Measurements from ENCODE around the gene CLNK. TPM values are rescaled to one million over a fixed set of nuclear protein-coding genes. Genes with fewer than 3 reads are reported as not detected.

CLNK gene
- total and polyA plus RNA-seq, 2 of the 8 experiments (the other 6 are each of a cell fraction or from before 2014, with no cell fraction given): not detected

DNA sequence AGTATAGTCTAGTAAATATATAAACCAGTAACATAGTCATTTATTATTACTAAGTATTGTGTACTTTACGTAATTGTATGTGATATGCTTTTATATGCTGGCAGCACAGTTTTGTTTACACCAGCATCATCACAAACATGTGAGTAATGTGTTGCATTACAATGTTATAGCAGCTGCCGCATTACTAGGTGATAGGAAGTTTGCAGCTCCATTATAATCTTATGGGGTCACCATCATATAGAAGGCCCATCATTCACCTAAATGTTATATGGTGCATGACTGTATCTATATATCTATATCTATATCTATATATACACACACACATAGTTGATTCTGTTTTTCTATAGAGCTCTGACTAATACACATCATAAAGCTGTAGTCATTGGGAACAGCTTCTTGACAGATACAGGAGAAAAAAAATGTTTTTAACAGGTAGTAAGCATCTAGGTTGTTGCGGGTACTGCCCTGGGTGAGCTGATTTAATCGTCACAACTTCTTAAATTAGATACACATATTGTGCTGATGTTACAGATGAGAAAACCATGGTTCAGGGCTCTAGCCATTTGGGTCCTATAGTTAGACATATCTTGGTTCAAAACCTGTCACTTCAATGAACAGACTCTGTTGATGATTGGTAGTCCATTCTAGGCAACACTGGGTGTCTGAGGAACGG lies 77.9 kb downstream of the CLNK start:
- Histone ChIP-seq H3K4me2 (ENCODE audit: insufficient read depth in 1 of 2, low read depth in 2 of 2, low read length in 2 of 2) (no peak overlapping the region), H3K23ac (ENCODE audit: insufficient read length) (no peak overlapping the region), H3K9me3 (ENCODE audit: insufficient read depth in 2 of 2, low read depth in 1 of 2, low read length in 1 of 2) (no peaks in the 10 kb centered on the region), H2AFZ (ENCODE audit: low read length) (no peak overlapping the region), H2AK5ac (ENCODE audit: low read depth, low read length) (no peak overlapping the region), H3K18ac (ENCODE audit: extremely low read depth, low read length) (no peak overlapping the region), H3K56ac (replicated peaks; ENCODE audit: insufficient read length, low read depth, low read length) (no peak overlapping the region), H4K20me1 (replicated peaks in 1 of 2; ENCODE audit: control insufficient read depth in 1 of 2, insufficient read depth in 2 of 2, low read length in 2 of 2) (no peaks in the 10 kb centered on the region), H3K9ac (replicated peaks in 1 of 4; ENCODE audit: extremely low read depth in 1 of 4, low read depth in 3 of 4, low read length in 3 of 4) (no peak overlapping the region), H3K4ac (replicated peaks; ENCODE audit: insufficient read length, low read depth, low read length) (no peak overlapping the region), H3K14ac (ENCODE audit: insufficient read length) (no peak overlapping the region), H3K23me2 (ENCODE audit: low read depth, low read length) (no peaks in the 10 kb centered on the region), H3K27me3 (replicated peaks in 1 of 4; ENCODE audit: control insufficient read depth in 3 of 4, extremely low read depth in 1 of 4, insufficient read depth in 3 of 4, low read length in 3 of 4) (no peaks in the 10 kb centered on the region), H3K79me2 (ENCODE audit: control insufficient read depth in 1 of 2, insufficient read depth in 2 of 2, low read length in 2 of 2) (no peaks in the 10 kb centered on the region), H3K36me3 (ENCODE audit: control insufficient read depth in 2 of 4, insufficient read depth in 4 of 4, low read length in 3 of 4) (no peaks in the 10 kb centered on the region), H4K8ac (ENCODE audit: extremely low read depth, insufficient read depth, low read length) (no peak overlapping the region), H2BK15ac (ENCODE audit: low read length) (no peak overlapping the region), H2BK5ac (ENCODE audit: low read depth, low read length) (no peak overlapping the region), H4K91ac (replicated peaks; ENCODE audit: insufficient read length, low read length) (no peak overlapping the region), H4K5ac (ENCODE audit: insufficient read length, low read depth, low read length) (no peak overlapping the region), H2BK12ac (ENCODE audit: low read depth, low read length) (no peak overlapping the region), H3K27ac (ENCODE audit: low read depth, low read length) (no peak overlapping the region), H2BK20ac (ENCODE audit: low read length) (no peak overlapping the region), H2BK120ac (replicated peaks; ENCODE audit: low read depth, low read length) (no peak overlapping the region), H3K79me1 (ENCODE audit: low read depth, low read length) (no peaks in the 10 kb centered on the region), H3K4me3 (ENCODE audit: extremely low read depth in 1 of 4, insufficient read depth in 2 of 4, low read depth in 3 of 4, low read length in 4 of 4) (no peak overlapping the region), H3K4me1 (replicated peaks in 1 of 4; ENCODE audit: control insufficient read depth in 3 of 4, insufficient read depth in 4 of 4, low read length in 3 of 4) (no peaks in the 10 kb centered on the region)
- WGBS, 2 experiments (ENCODE audit: extremely low coverage in 1 of 2, insufficient coverage in 1 of 2, insufficient read length in 1 of 2, insufficient replicate concordance in 2 of 2, low coverage in 1 of 2, low lambda C conversion rate in 2 of 2, missing lambda C conversion rate in 1 of 2): 73% methylated on average over 5 of the region's 5 CpGs; no CpG with 5 or more reads in 1 of the 2 experiments
- no peak for DNase-seq (ENCODE audit: low read depth in 1 of 2, low spot score in 2 of 2)
- CTCF ChIA-PET (ENCODE audit: partially characterized antibody): interaction anchor here (0.6 to 1.7 kb wide), 4 partner anchors 12 to 449 kb away, joined by 3 to 6 read pairs (median 4); no protein-coding TSS in a partner anchor
- POLR2A ChIA-PET (ENCODE audit: partially characterized antibody): no interaction called here
- no peak for FAIRE-seq
- no peak for TF ChIP-seq RFX5 (IDR thresholded peaks at IDR 0.05; ENCODE audit: borderline replicate concordance, low read depth, low read length)
- no peak for TF ChIP-seq GABPA (IDR thresholded peaks at IDR 0.05; ENCODE audit: borderline replicate concordance, insufficient read depth, low read length)
- TF ChIP-seq JUND (IDR thresholded peaks at IDR 0.05; ENCODE audit: low read length): no peak
- no peak for TF ChIP-seq NANOG (IDR thresholded peaks at IDR 0.05; ENCODE audit: insufficient read depth, low read depth, low read length, poor library complexity, severe bottlenecking)
- TF ChIP-seq YY1 (IDR thresholded peaks at IDR 0.05; ENCODE audit: low read depth, low read length): no peak
- TF ChIP-seq TAF1 (IDR thresholded peaks at IDR 0.05; ENCODE audit: low read depth, low read length): no peak
- TF ChIP-seq FOSL1 (IDR thresholded peaks at IDR 0.05; ENCODE audit: insufficient read depth, low read depth, low read length): no peak
- no peak for TF ChIP-seq POLR2A (IDR thresholded peaks at IDR 0.05; ENCODE audit: control extremely low read depth in 1 of 2, low read depth in 2 of 2, low read length in 2 of 2)
- no peak for TF ChIP-seq MAFK (IDR thresholded peaks at IDR 0.05; ENCODE audit: low read depth, low read length)
- TF ChIP-seq RNF2 (IDR thresholded peaks at IDR 0.05; ENCODE audit: borderline replicate concordance, low read depth, low read length, missing control alignments, poor library complexity, severe bottlenecking): no peak
